PFSK-1 (cell line): ENCODE data around the gene RPE.

Experiments used
- FOXP2 ChIP-seq: optimal IDR thresholded peaks from 2 replicates; pipeline ENCODE3; 2011; ENCODE audit warnings: borderline replicate concordance, control low read depth, inconsistent platforms; ENCODE audit not compliant: insufficient read depth; ENCODE audit errors: extremely low read length, extremely low read depth
- POLR2AphosphoS5 ChIP-seq: IDR thresholded peaks from 2 replicates; pipeline ENCODE4 v1.6.1; 2012; ENCODE audit warnings: low read depth, mild to moderate bottlenecking, control low read depth, low read length, moderate library complexity
- SIN3A ChIP-seq: IDR thresholded peaks from 2 replicates; pipeline ENCODE4 v1.6.1; 2012; ENCODE audit warnings: mild to moderate bottlenecking, low read length, moderate library complexity, borderline replicate concordance; ENCODE audit not compliant: insufficient read depth
- TAF1 ChIP-seq: IDR thresholded peaks from 2 replicates; pipeline ENCODE4 v1.6.1; 2012; ENCODE audit warnings: low read length, control low read depth, borderline replicate concordance; ENCODE audit not compliant: insufficient read depth
- TF ChIP-seq, protein P1 (sequence below), 2 experiments: IDR thresholded peaks; 2 replicates each; pipeline versions ENCODE4 v1.6.1 to v1.8.0; 2011 to 2012; ENCODE audit warnings: low read depth in 2 of 2, low read length in 2 of 2, control low read depth in 1 of 2, inconsistent platforms in 1 of 2, mild to moderate bottlenecking in 1 of 2, moderate library complexity in 1 of 2; ENCODE audit not compliant: insufficient read depth in 1 of 2

DNA sequence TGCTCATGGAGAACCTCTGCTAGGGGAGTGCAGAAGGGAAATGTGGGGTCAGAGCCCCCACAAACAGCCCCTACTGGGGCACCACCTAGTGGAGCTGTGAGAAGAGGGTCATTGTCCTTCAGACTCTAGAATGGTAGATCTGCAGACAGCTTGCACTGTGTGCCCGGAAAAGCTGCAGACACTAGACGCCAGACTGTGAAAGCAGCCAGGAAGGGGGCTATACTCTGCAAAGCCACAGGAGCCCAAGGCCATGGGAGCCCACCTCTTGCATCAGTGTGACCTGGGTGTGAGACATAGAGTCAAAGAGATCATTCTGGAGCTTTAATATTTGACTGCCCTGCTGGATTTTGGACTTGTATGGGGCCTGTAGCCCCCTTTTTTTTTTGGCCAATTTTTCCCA lies 60.9 kb downstream of the RPE start:
- TF ChIP-seq, protein P1, sequence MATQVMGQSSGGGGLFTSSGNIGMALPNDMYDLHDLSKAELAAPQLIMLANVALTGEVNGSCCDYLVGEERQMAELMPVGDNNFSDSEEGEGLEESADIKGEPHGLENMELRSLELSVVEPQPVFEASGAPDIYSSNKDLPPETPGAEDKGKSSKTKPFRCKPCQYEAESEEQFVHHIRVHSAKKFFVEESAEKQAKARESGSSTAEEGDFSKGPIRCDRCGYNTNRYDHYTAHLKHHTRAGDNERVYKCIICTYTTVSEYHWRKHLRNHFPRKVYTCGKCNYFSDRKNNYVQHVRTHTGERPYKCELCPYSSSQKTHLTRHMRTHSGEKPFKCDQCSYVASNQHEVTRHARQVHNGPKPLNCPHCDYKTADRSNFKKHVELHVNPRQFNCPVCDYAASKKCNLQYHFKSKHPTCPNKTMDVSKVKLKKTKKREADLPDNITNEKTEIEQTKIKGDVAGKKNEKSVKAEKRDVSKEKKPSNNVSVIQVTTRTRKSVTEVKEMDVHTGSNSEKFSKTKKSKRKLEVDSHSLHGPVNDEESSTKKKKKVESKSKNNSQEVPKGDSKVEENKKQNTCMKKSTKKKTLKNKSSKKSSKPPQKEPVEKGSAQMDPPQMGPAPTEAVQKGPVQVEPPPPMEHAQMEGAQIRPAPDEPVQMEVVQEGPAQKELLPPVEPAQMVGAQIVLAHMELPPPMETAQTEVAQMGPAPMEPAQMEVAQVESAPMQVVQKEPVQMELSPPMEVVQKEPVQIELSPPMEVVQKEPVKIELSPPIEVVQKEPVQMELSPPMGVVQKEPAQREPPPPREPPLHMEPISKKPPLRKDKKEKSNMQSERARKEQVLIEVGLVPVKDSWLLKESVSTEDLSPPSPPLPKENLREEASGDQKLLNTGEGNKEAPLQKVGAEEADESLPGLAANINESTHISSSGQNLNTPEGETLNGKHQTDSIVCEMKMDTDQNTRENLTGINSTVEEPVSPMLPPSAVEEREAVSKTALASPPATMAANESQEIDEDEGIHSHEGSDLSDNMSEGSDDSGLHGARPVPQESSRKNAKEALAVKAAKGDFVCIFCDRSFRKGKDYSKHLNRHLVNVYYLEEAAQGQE (IDR thresholded peaks at IDR 0.05; ENCODE audit: insufficient read depth in 1 of 2, low read depth in 2 of 2, low read length in 2 of 2): no peak
- TF ChIP-seq TAF1 (no peak), SIN3A (no peak), POLR2AphosphoS5 (no peak), FOXP2 (no peak)
